SK-N-SH treated with all-trans-retinoic acid at 6 μM for 48 hours (cell line): ENCODE results near the gene COL25A1.

Source experiments
- ATAC-seq: fragments of 200-7000 bp; cut with Tn5 transposase; 3 replicates; pipeline ENCODE4 v1.9.1; 2020; ENCODE audit warnings: mild to moderate bottlenecking, moderate library complexity
- ARNTL ChIP-seq: fragments of 450-650 bp; formaldehyde crosslinking; IDR thresholded peaks from 2 replicates; pipeline ENCODE4 v1.5.0; 2020; ENCODE audit warnings: low read depth, mild to moderate bottlenecking, moderate library complexity, borderline replicate concordance
- CREB5 ChIP-seq: fragments of 250-450 bp; sonication (Bioruptor Pico); IDR thresholded peaks from 2 replicates; pipeline ENCODE4 v1.5.1; 2020; ENCODE audit warnings: low read depth, mild to moderate bottlenecking, moderate library complexity
- CSDC2 ChIP-seq: fragments of 250-450 bp; sonication (Bioruptor Pico); IDR thresholded peaks from 2 replicates; pipeline ENCODE4 v1.5.0; 2020; ENCODE audit warnings: mild to moderate bottlenecking, moderate library complexity
- CSRNP3 ChIP-seq: fragments of 250-450 bp; sonication (Bioruptor Pico); IDR thresholded peaks from 2 replicates; pipeline ENCODE4 v1.5.1; 2021; ENCODE audit warnings: mild to moderate bottlenecking, moderate library complexity
- ESRRG ChIP-seq: fragments of 250-450 bp; sonication (Bioruptor Pico); IDR thresholded peaks from 2 replicates; pipeline ENCODE4 v1.6.1; 2021; ENCODE audit warnings: mild to moderate bottlenecking
- GLIS3 ChIP-seq: fragments of 250-450 bp; sonication (Bioruptor Pico); IDR thresholded peaks from 2 replicates; pipeline ENCODE4 v1.5.0; 2020; ENCODE audit warnings: mild to moderate bottlenecking, moderate library complexity
- ISL1 ChIP-seq: fragments of 250-450 bp; sonication (Bioruptor Pico); IDR thresholded peaks from 2 replicates; pipeline ENCODE4 v2.1.2; 2022; ENCODE audit warnings: mild to moderate bottlenecking, moderate library complexity
- OSR1 ChIP-seq: fragments of 250-450 bp; sonication (Bioruptor Pico); IDR thresholded peaks from 2 replicates; pipeline ENCODE4 v1.8.0; 2022; ENCODE audit warnings: moderate library complexity, mild to moderate bottlenecking, inconsistent platforms
- PATZ1 ChIP-seq: fragments of 250-450 bp; sonication (Bioruptor Pico); IDR thresholded peaks from 2 replicates; pipeline ENCODE4 v1.8.0; 2020; ENCODE audit warnings: mild to moderate bottlenecking, moderate library complexity, borderline replicate concordance
- PPARA ChIP-seq: fragments of 250-450 bp; sonication (Bioruptor Pico); IDR thresholded peaks from 2 replicates; pipeline ENCODE4 v1.5.0; 2020; ENCODE audit warnings: mild to moderate bottlenecking, borderline replicate concordance
- RARB ChIP-seq: fragments of 250-450 bp; sonication (Bioruptor Pico); IDR thresholded peaks from 2 replicates; pipeline ENCODE4 v1.8.0; 2021; ENCODE audit warnings: mild to moderate bottlenecking, moderate library complexity
- SNAI2 ChIP-seq: fragments of 250-450 bp; sonication (Bioruptor Pico); IDR thresholded peaks from 2 replicates; pipeline ENCODE4 v1.5.0; 2020; ENCODE audit warnings: mild to moderate bottlenecking, moderate library complexity
- TSHZ2 ChIP-seq: fragments of 250-450 bp; sonication (Bioruptor Pico); IDR thresholded peaks from 2 replicates; pipeline ENCODE4 v1.5.0; 2020; ENCODE audit warnings: mild to moderate bottlenecking, moderate library complexity
- ZFP3 ChIP-seq: fragments of 250-450 bp; sonication (Bioruptor Pico); IDR thresholded peaks from 2 replicates; pipeline ENCODE4 v1.5.0; 2020; ENCODE audit warnings: mild to moderate bottlenecking, moderate library complexity
- ZNF565 ChIP-seq: fragments of 450-650 bp; formaldehyde crosslinking; conservative IDR thresholded peaks from 2 replicates; pipeline ENCODE4 v1.5.0; 2020; ENCODE audit warnings: low read depth, mild to moderate bottlenecking, moderate library complexity
- ZNF70 ChIP-seq: fragments of 450-650 bp; formaldehyde crosslinking; IDR thresholded peaks from 2 replicates; pipeline ENCODE4 v1.5.0; 2020; ENCODE audit warnings: mild to moderate bottlenecking, moderate library complexity
- ZNF8 ChIP-seq: fragments of 450-650 bp; formaldehyde crosslinking; IDR thresholded peaks from 2 replicates; pipeline ENCODE4 v1.5.0; 2020; ENCODE audit warnings: mild to moderate bottlenecking, moderate library complexity

The COL25A1 gene

GRCh38 chr4:108820492-108821350, 481.7 kb downstream of the COL25A1 start:
- no peak for TF ChIP-seq ARNTL (CRISPR knock-in tag)
- TF ChIP-seq OSR1 = no peak
- no peak for TF ChIP-seq ISL1 (CRISPR knock-in tag)
- no peak for TF ChIP-seq RARB (CRISPR knock-in tag)
- TF ChIP-seq PATZ1 = no peak
- no peak for TF ChIP-seq SNAI2 (CRISPR knock-in tag)
- no peak for ATAC-seq

GRCh38 chr4:108814326-108814725, 488.1 kb downstream of the COL25A1 start:
- TF ChIP-seq TSHZ2 (CRISPR knock-in tag) (no peak), ESRRG (CRISPR knock-in tag) (no peak)
- TF ChIP-seq, all 23 proteins: peak for 0
- no peak for ATAC-seq

- TF ChIP-seq CREB5 (CRISPR knock-in tag) (no peak), CSDC2 (CRISPR knock-in tag) (no peak), OSR1 (no peak), ESRRG (CRISPR knock-in tag) (no peak), ZNF70 (CRISPR knock-in tag) (no peak), ARNTL (CRISPR knock-in tag) (no peak), TSHZ2 (CRISPR knock-in tag) (no peak), PPARA (CRISPR knock-in tag) (no peak), SNAI2 (CRISPR knock-in tag) (no peak), ZNF565 (CRISPR knock-in tag) (no peak), ZNF8 (CRISPR knock-in tag) (no peak)
These were observed 489.2 kb downstream of the COL25A1 start for GRCh38 chr4:108813261-108813660.

GRCh38 chr4:108811486-108811885, 491.0 kb downstream of the COL25A1 start:
- TF ChIP-seq CSDC2 (CRISPR knock-in tag) = no peak
- no peak for TF ChIP-seq PATZ1
- no peak for TF ChIP-seq TSHZ2 (CRISPR knock-in tag)
- no peak for TF ChIP-seq SNAI2 (CRISPR knock-in tag)
- TF ChIP-seq OSR1 = no peak
- TF ChIP-seq GLIS3 (CRISPR knock-in tag) = no peak
- TF ChIP-seq ZFP3 = no peak
- no peak for TF ChIP-seq ZNF8 (CRISPR knock-in tag)
- no peak for TF ChIP-seq CSRNP3
- TF ChIP-seq PPARA (CRISPR knock-in tag) = no peak
- no peak for ATAC-seq

More at GRCh38 chr4:108813261-108813660, 489.2 kb downstream of the COL25A1 start:
- ATAC-seq = no peak
